ENCODE results near the gene MAB21L3. TPM values are rescaled to one million over a fixed set of nuclear protein-coding genes. Genes with fewer than 3 reads are reported as not detected.

The MAB21L3 gene
- total RNA-seq, 1 donor from 2014 or later, result not detected

Other genes with a start within 250 kb of the MAB21L3 start
- gene SLC22A15, start 134.9 kb upstream of the MAB21L3 start, total RNA-seq, result 0.27 and 1.4 TPM in 2 replicates

Measured in T-helper 1 cell treated with Interleukin-12 subunit alpha and Interleukin-12 subunit beta and Interleukin-4 antibody, amounts not matched to agents 30 ng/mL and 1 ng/mL, for 36 hours (primary cell).